Activated T-cell treated with anti-CD3 and anti-CD28 coated beads, Interleukin-2, amount 50 U/mL, for 24 hours (primary cell): ENCODE measurements around the gene TIMMDC1.
"Not testable (repeated sequence)": the region's sequence is repeated elsewhere in the genome, so short reads cannot be mapped to it uniquely, and the experiment has no call there.

Experiments used
- DNase-seq: peaks from one replicate; pipeline ENCODE4 v3.0.0-alpha.2; 2020
- H3K27ac Mint-ChIP-seq: 2 replicates; pipeline ENCODE4 v1.8.0; 2020; ENCODE audit warnings: mild to moderate bottlenecking, mixed read lengths
- H3K27me3 Mint-ChIP-seq: 2 replicates; pipeline ENCODE4 v1.8.0; 2020; ENCODE audit warnings: mixed read lengths
- H3K36me3 Mint-ChIP-seq: 2 replicates; pipeline ENCODE4 v1.8.0; 2020; ENCODE audit warnings: low read depth, mixed read lengths
- H3K4me1 Mint-ChIP-seq: 2 replicates; pipeline ENCODE4 v1.8.0; 2020; ENCODE audit warnings: low read depth, mixed read lengths
- H3K4me3 Mint-ChIP-seq: 2 replicates; pipeline ENCODE4 v1.8.0; 2020; ENCODE audit warnings: mild to moderate bottlenecking, moderate library complexity, mixed read lengths
- H3K9me3 Mint-ChIP-seq: 2 replicates; pipeline ENCODE4 v1.8.0; 2020; ENCODE audit warnings: mixed read lengths

The TIMMDC1 gene

GRCh38 chr3:119555929-119556328, 57.6 kb downstream of the TIMMDC1 start:
- Mint-ChIP-seq H3K4me3 (no peak overlapping the region), H3K27ac (no peak overlapping the region), H3K9me3 (no peaks in the 10 kb centered on the region), H3K36me3 (no peaks in the 10 kb centered on the region), H3K4me1 (peaks cover 18% of the 10 kb centered on the region), H3K27me3 (no peaks in the 10 kb centered on the region)
- no peak for DNase-seq

GRCh38 chr3:119557192-119557876, 59.0 kb downstream of the TIMMDC1 start:
- no peak for DNase-seq
- Mint-ChIP-seq H3K4me3 (peak overlapping the region; percentile 60), H3K27ac (no peak overlapping the region), H3K27me3 (no peaks in the 10 kb centered on the region), H3K9me3 (no peaks in the 10 kb centered on the region), H3K36me3 (no peaks in the 10 kb centered on the region), H3K4me1 (peaks cover 21% of the 10 kb centered on the region)

GRCh38 chr3:119557877-119558269, 59.5 kb downstream of the TIMMDC1 start:
- peak overlapping the region; percentile 22 for H3K27ac Mint-ChIP-seq
- H3K4me3 Mint-ChIP-seq: peak overlapping the region; percentile 60
- no peaks in the 10 kb centered on the region for H3K27me3 Mint-ChIP-seq
- no peak for DNase-seq
- no peaks in the 10 kb centered on the region for H3K9me3 Mint-ChIP-seq
- H3K4me1 Mint-ChIP-seq: peaks cover 27% of the 10 kb centered on the region
- H3K36me3 Mint-ChIP-seq: no peaks in the 10 kb centered on the region

- Mint-ChIP-seq H3K36me3 (no peaks in the 10 kb centered on the region), H3K9me3 (peaks cover 2% of the 10 kb centered on the region), H3K4me1 (peaks cover 27% of the 10 kb centered on the region), H3K27me3 (no peaks in the 10 kb centered on the region), H3K4me3 (peak overlapping the region; percentile 60), H3K27ac (peak overlapping the region; percentile 23)
- no peak for DNase-seq
Measured at GRCh38 chr3:119558626-119559317, 60.4 kb downstream of the TIMMDC1 start.

GRCh38 chr3:119559441-119559963, 61.2 kb downstream of the TIMMDC1 start, which contains the start of gene CD80:
Gene CD80 (minus strand): TSS chr3:119559614. CDS start chr3:119557728, 1,886 bp downstream.
- Mint-ChIP-seq H3K27ac (peak within 1 kb of the TSS; percentile 48), H3K27me3 (no peaks in the 10 kb centered on the region), H3K36me3 (no peaks in the 10 kb centered on the region), H3K4me1 (peaks cover 27% of the 10 kb centered on the region), H3K9me3 (peaks cover 2% of the 10 kb centered on the region), H3K4me3 (peak within 1 kb of the TSS; percentile 60)
- peak; percentile 64 for DNase-seq

- H3K9me3 Mint-ChIP-seq: peaks cover 2% of the 10 kb centered on the region
- H3K27ac Mint-ChIP-seq: no peak overlapping the region
- no peaks in the 10 kb centered on the region for H3K27me3 Mint-ChIP-seq
- H3K4me3 Mint-ChIP-seq: no peak overlapping the region
- peaks cover 27% of the 10 kb centered on the region for H3K4me1 Mint-ChIP-seq
- H3K36me3 Mint-ChIP-seq: no peaks in the 10 kb centered on the region
- no peak for DNase-seq
Measured at GRCh38 chr3:119560160-119560559, 61.8 kb downstream of the TIMMDC1 start.

GRCh38 chr3:119562307-119562961, 64.1 kb downstream of the TIMMDC1 start:
- peaks cover 30% of the 10 kb centered on the region for H3K4me1 Mint-ChIP-seq
- no peaks in the 10 kb centered on the region for H3K36me3 Mint-ChIP-seq
- peaks cover 1% of the 10 kb centered on the region for H3K27me3 Mint-ChIP-seq
- peak overlapping the region; percentile 66 for H3K4me3 Mint-ChIP-seq
- H3K9me3 Mint-ChIP-seq: peaks cover 2% of the 10 kb centered on the region
- H3K27ac Mint-ChIP-seq: peak overlapping the region; percentile 93
- DNase-seq: peak; percentile 40

GRCh38 chr3:119563334-119563733, 65.0 kb downstream of the TIMMDC1 start:
- peaks cover 21% of the 10 kb centered on the region for H3K4me1 Mint-ChIP-seq
- not testable (repeated sequence) for H3K27me3 Mint-ChIP-seq, H3K27ac Mint-ChIP-seq, H3K36me3 Mint-ChIP-seq, DNase-seq, H3K9me3 Mint-ChIP-seq, H3K4me3 Mint-ChIP-seq

GRCh38 chr3:119569156-119569555, 70.8 kb downstream of the TIMMDC1 start:
- Mint-ChIP-seq H3K9me3 (no peaks in the 10 kb centered on the region), H3K36me3 (no peaks in the 10 kb centered on the region), H3K27me3 (peaks cover 30% of the 10 kb centered on the region), H3K4me3 (no peak overlapping the region), H3K4me1 (peaks cover 3% of the 10 kb centered on the region), H3K27ac (no peak overlapping the region)
- no peak for DNase-seq

GRCh38 chr3:119570229-119570628, 71.9 kb downstream of the TIMMDC1 start:
- no peak overlapping the region for H3K27ac Mint-ChIP-seq
- H3K9me3 Mint-ChIP-seq: no peaks in the 10 kb centered on the region
- peaks cover 3% of the 10 kb centered on the region for H3K4me1 Mint-ChIP-seq
- no peaks in the 10 kb centered on the region for H3K36me3 Mint-ChIP-seq
- H3K4me3 Mint-ChIP-seq: no peak overlapping the region
- DNase-seq: no peak
- peaks cover 30% of the 10 kb centered on the region for H3K27me3 Mint-ChIP-seq

- Mint-ChIP-seq H3K27me3 (peaks cover 30% of the 10 kb centered on the region), H3K27ac (no peak overlapping the region), H3K4me3 (no peak overlapping the region), H3K36me3 (no peaks in the 10 kb centered on the region), H3K4me1 (peaks cover 2% of the 10 kb centered on the region), H3K9me3 (no peaks in the 10 kb centered on the region)
- no peak for DNase-seq
Measured at GRCh38 chr3:119571230-119571629, 72.9 kb downstream of the TIMMDC1 start.

GRCh38 chr3:119571688-119572087, 73.3 kb downstream of the TIMMDC1 start:
- H3K27ac Mint-ChIP-seq: no peak overlapping the region
- peaks cover 30% of the 10 kb centered on the region for H3K27me3 Mint-ChIP-seq

More at GRCh38 chr3:119571688-119572087, 73.3 kb downstream of the TIMMDC1 start:
- H3K9me3 Mint-ChIP-seq: no peaks in the 10 kb centered on the region
- H3K4me3 Mint-ChIP-seq: no peak overlapping the region
- H3K36me3 Mint-ChIP-seq: no peaks in the 10 kb centered on the region
- DNase-seq: no peak
- no peaks in the 10 kb centered on the region for H3K4me1 Mint-ChIP-seq
